ELF-1 (cell line): ENCODE results near the gene CABLES1.
"Not testable (repeated sequence)": the region's sequence is repeated elsewhere in the genome, so short reads cannot be mapped to it uniquely, and the experiment has no call there.

ENCODE experiments used
- DNase-seq: peaks from one replicate; pipeline ENCODE4 v3.0.0-alpha.2; 2016; ENCODE audit warnings: low read depth, low spot score

CABLES1 gene

DNA sequence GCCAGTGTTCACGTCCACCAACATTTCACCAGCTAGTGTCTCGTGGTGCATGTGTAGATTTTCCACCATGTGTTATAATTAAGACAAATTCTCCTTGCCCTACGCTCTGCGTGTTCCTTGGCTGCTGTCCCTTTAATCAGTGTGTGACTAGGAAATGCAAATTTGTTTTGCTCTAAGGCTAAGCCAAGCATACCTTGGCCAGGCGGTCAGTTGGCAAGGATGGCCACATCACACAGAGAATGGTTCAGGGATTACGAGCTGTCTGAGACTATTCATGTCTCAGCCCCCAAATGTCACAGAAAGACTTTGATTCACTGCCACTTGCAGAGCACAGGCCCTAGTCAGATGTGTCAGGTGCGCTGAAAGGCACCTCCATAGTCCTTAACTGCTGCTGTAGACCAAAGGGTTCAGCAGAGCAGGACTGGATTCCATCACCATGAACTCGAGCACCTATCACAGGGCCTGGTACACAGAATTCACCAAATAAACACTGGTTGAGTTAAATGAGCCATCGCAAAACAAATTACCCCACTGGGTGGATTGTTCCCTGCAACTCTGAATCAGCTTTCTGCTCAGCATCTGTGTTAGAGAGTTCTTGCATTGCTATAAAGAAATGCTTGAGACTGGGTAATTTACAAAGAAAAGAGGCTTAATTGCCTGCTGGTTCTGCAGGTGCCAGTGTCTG, 128.4 kb downstream of the CABLES1 start:
- no peak for DNase-seq

DNA sequence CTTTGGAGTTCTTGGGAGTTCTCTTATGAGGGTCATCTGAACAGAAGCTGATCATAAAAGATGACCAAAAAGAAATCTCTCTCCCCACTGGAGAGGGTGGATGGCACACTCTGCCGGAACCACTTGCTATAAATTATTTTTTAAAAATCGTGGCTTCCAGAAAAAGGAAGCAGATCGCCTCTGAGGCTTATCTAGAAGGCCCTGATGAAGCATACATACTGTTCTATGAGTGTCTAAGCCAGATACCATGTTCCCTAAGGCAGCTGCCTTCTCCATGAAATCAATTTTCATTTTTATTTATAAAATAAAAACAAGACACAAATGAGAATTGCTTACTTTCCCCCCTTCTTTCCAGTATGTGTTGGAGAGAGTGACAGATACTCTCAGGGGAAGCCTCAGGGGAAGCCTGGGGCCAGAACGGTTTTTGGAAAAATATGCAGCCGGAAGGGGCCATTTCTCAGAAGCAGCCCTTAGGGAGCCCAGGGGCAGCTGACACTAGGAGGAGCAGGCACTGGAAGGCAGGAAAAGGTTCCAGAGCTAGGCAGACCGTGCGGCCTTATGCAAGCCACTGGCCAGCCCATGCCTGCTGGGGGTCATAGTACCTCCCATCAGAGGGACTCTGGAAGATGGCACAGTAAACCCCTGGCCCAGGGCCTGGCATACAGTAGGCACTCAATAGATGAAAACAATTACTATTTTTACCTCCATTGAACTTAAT, 130.6 kb downstream of the CABLES1 start:
- DNase-seq = peak; percentile 54

DNA sequence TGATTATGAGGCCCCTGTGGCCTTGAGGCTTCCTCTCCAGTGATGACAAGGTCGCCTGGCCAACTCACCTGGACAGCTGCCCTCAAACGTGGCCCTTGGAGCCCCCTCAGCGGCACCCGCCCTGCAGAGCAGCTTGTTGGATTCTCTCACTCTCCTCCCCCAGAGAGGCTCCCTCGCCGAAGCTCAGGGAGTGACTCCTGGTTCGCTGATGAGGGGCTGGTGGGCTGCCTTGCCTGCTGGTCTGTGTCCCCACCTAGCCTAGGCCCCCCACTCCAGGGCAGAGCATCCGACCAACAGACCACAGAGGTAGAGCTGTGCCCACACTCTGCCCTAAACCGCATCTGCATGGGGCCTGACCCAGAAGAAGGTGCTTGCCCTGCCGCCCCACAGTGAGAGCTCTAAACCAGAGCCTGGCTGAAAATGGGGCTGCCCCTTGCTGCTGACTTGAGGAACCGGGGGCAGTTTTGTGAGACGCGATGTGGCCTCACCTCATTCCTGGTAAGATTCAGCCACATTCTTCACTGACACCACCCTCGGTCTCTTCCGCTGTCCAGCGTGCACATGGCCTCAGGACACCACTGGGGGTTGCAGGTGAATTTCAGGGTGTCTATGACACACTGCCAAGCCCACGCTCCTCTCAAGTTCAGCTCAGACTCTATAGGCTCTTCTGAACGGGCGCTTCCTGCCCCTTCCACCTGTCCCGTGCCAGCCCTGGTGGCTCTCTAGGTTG, 131.6 kb downstream of the CABLES1 start:
- DNase-seq = no peak

DNA sequence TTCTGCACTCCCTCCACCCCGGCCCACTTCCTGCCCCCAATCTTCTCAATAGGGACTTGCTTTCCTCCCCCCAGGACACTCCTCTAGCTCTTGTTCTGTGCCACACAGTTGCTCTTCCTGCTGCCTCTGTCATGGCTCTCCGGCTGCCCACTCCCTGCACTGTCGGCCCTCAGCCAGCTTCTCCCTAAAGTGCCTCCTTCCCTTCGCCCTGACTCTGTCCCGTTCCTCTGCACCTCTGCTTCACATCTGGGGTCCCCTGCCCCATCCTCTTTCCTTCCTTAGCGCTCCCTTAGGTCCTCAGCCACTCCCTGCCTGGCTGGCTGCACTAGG, 132.1 kb downstream of the CABLES1 start:
- DNase-seq = no peak

DNA sequence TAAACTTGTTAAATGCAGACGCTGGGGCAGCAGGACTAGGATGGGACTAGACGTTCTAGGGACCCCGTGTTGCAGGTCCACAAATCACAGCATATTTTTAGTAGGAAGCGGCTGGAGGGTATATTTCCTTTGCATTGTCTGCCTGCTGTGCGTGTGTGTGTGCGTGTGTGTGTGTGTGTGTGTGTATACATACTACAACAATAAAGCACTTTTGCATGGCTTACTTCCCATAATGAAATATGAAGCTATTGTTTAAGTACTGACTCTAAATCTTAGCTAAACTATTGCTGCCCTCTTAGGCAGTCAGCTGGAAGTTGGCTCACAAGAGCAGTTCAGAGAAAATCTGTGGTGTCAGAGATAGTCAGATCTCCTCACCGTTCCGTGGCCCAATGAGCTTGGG, 133.4 kb downstream of the CABLES1 start:
- DNase-seq = no peak

DNA sequence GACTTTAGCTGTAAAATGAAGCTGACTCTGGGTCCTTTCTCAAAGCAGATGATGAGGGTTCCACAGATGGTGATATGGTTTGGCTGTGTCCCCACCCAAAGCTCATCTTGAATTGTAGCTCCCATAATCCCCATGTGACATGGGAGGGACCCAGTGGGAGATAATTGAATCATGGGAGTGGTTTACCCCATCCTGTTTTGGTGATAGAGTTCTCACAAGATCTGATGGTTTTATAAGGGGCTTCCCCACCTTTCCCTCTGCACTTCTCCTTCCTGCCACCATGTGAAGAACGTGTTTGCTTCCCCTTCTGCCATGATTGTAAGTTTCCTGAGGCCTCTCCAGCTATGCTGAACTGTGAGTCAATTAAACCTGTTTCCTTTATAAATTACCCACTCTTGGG, 133.8 kb downstream of the CABLES1 start:
- DNase-seq = not testable (repeated sequence)

DNA sequence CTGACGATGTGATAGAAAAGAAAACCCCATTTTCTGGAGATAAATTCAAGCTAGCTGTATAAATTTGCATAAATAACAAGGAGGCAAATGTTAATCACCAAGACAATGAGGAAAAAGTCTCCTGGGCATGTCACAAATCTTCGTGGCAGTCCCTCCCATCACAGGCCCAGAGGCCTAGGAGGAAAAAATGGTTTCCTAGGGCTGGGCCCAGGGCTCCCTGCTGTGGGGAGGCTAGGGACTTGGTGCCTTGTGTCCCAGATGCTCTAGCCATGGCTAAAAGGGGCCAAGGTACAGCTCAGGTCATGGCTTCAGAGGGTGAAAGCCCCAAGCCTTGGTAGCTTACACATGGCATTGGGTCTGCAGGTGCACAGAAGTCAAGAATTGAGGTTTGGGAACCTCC, 134.6 kb downstream of the CABLES1 start:
- DNase-seq = no peak

DNA sequence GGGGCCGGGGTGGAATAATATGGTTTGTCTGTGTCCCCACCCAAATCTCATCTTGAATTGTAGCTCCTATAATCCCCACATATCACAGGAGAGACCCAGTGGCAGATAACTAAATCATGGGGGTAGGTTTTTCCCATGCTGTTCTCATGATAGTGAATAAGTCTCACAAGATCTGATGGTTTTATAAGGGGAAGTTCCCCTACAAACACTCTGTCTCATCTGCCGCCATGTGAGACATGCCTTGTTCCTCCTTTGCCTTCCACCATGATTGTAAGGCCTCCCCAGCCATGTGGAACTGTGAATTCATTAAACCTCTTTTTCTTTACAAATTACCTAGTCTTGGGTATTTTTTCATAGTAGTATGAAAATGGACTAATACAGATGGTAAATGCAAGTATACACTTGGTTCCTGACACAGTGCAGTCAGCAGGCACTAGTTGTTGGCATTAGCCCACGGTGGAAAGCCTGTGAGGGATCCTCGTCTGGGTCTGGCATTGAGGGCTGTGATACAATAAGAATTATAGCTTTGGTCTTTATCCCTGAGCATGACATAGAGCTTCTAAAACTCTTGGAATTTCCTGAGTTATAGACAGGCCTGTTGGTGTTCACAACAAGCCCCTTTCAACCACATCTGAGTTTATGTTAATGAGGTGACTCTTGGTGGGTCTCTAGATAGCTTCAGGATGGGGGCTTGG, 135.8 kb downstream of the CABLES1 start:
- no peak for DNase-seq

DNA sequence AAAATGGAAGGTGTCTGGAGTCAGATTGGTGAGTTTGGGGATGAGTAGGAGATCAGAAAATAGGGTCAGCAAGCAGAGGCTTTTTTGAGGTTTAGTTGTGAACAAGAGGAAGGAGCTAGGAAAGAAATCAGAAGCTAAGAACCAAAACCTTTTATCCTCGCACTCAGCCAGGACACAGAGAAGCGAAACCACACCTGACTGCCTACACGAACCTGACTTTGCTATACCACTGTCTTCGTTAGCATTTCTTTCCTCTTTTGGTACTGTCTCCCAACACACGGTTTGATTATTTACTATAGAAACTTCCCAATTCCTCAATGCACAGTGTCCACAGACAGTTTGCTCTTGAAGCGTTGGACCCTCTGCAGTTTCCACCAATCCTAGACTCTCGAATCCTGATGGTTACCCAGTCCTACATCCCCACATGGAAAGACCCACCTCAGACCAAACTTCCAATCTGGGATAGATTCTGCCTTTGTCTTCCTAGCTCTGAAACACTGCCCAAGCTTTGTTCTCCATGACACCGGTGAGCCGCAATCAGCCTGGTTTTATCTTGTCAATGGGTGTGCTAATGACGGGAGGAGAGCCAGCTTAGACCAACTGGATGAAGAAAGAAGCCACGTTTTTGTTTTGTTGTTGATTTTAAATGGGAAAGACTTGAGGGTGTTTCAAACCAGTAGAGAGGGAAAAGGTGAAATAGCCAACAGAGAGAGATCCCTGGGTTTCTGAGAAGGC, 137.4 kb downstream of the CABLES1 start:
- DNase-seq = no peak

DNA sequence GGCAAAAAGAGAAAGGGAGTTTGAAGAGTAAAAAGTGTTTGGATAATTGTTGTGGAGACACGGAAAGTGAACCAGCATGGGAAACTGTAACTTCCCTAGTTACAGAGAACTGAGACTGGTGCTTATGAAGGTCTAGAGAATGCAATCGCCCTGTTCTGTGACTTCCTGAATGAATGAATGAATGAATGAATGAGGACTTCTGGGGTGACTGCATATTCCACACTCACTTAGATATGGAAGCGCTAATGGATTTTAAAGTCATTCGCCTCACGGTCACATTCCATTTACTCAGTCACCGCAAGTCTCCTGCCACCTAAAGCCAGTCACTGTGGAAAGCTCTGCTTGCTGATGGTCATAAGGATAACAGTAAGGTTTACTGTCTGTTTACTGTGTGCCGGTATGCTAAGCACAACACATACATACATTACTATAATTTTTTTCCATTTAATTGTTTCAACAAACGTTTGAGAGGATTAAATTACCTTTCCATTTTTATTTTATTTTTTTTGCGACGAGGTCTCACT, 138.2 kb downstream of the CABLES1 start:
- DNase-seq = no peak

DNA sequence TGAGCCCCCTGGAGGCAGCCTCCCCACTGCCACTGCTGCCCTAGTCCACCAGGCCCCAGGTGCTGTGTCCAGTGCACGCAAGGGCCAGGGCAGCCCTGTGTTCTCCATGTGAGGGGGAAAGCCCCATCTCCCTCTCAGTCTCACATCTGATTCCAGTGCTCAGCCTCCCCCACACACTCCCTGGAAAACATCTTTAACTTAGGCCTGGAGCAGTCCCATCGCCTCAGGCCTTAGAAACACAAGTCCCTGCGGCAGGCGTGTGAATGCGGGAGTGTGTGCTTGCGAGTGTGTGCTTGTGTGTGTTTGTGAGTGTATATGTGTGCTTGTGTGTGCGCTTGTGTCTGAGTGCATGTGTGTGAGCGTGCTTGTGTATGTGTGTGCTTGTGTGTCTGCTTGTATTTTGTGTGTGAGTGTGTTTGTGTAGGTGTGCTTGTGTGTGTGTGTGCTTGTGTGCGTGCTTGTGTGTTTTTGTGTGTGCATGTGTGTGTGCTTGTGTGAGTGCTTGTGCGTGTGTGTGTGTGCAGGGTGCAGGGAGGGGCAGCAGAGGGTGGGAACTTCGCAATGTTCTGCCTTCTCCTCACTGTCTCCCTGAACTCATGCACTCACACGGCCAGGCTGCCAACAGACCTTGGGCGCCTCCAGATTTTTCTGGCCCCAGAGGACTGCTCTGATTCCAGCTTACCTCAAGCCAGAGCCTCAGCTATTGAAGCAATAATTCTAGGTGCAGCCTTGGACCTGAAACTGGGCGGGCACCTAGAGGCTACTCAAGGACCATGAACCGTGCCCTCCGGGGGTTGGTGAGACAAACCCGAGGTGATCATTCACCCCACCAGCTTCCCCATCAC, 139.6 kb downstream of the CABLES1 start:
- DNase-seq = no peak

DNA sequence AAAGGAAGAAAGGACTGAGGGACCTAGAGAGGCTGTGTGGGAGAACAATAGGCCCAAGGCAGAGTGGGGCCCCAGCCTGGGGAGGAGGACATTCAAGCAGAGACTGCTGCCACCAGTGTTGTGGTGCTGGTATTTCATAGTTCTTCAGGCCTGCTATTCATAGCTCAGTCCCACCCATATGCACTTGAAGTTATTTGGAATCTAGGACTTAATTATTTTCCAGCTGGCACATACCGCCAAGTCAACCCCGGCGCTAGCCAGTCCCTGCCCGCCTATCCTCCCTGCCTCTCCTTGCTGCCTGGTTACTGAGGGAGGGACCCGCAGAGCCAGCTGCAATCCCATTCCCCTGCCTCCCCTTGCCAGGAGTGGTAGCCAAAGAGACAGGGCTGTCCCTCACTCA, 141.2 kb downstream of the CABLES1 start:
- no peak for DNase-seq

DNA sequence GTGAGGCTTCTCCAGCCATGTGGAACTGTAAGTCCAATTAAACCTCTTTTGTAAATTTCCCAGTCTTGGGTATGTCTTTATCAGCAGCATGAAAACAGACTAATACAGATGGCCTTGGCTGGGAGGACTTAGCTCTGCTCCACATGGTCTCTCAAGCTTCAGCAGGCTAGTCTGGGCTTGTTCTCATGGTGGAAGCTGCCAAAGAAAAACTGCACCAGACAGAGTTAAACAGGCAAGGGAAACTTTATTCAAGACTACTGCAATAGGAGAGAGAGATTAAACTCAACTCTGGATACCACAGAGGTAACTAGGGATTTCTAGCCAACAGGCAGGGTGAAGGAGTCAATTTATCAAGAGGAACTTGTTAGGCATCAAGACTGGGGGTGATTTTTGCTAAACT, 142.1 kb downstream of the CABLES1 start:
- no peak for DNase-seq

DNA sequence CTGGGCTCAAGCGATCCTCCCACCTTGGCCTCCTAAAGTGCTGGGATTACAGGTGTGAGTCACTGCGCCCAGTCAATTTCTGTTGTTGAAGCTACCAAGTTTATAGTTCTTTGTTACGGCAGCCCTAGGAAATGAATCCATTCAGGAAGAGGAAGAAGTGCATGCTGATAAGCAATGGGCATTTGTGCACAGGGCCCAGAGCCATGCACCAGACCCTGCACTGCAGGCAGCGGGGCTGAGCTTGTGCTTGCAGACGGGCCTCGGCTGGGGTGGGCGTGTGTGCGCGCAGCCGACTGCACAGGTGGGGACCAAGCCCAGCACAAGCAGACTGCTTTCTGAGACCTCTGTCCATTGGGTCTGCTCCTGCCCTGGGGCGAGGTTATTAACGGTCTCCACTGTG, 144.6 kb downstream of the CABLES1 start:
- peak; percentile 34 for DNase-seq

DNA sequence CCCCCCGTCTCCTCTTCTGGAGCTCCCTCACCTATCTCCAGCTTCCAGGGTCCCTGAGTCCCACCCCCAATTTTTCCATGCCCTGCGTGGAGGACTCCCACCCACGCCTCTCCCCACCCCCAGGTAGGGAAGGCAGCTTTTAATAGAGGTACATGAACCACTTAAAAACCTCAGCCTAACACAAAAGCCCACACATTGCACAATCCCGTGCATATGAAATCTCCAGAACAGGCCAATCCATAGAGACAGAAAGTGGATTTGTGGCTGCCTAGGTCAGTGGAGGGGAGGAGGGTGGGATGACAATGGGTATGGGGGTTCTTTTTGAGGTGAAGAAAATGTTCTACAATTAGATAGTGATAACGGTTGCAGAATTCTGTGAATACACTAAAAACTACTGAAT, 145.6 kb downstream of the CABLES1 start:
- DNase-seq = no peak

DNA sequence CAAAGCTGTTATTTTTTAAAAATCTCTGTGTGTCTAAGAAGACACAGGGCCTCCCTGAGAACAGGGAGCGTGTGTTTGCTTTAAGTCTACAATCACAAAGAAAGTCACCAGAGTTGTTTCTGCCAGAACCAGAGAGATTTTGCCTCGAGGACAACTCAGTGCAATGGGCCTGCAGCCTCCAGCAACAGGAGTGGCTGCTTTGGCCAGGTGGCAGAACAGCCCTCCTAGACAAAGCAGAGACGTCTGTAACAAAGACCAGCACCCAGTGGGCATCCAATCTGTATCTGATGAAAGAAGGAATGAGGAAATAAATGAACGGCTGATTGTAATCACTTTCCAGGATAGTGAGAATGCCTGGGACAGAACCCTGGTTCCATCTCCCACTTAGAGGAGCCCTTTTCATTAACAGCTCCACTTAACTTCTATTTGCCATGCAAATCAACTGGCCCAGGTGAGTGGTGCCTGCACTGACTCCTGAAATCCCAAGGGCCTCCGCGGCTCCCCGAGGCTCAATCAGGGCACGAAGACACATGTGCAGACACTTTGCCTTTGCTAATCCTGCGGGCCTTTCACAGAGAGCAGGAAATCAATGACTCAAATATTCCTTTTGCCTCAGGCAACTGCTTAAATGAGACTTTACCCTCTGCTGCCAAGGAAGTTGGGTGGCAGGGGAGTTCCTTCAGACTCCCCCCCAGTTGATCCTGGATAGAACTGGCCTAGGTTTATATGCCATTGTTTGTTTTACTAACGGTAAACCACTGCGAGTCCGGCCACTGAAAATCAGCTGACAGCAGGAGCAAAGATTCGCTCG, 146.5 kb downstream of the CABLES1 start:
- peak; percentile 81 for DNase-seq

DNA sequence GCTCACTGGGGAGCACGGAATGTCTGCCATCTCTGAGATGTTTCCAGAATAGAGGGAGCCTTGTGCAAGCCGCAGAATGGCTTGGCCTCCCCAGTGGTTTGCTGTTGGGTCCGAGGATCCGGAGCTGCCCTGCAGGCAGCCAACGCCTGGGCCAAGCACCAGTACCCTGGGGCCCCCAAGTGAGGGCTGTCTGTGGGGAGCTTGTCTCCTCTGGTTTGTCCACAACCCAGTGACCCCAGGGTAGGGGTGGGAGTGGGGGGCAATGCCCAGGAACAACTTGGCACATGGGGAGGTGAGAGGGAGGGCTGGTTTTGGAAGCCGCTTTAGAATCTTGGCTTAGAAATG, 147.1 kb downstream of the CABLES1 start:
- DNase-seq = peak; percentile 33

DNA sequence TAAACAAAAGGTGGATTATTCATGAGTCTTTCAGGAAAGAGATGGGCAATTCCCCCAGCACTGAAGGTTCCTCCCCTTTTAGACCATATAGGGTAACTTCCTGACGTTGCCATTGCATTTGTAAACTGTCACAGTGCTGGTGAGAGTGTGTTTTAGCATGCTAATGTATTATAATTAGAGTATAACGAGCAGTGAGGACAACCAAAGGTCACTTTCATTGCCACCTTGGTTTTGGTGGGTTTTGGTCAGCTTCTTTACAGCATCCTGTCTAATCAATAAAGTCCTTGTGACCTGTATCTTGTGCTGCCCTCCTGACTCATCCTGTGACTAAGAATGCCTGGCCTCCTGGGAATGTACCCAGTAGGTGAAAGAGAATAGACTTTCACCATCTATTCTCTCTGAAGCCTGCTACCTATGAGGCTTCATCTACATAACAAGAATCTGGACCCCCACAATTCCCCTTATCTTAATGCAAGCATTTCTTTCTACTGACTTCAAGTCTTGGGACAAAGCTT, 148.7 kb downstream of the CABLES1 start:
- peak; percentile 67 for DNase-seq

DNA sequence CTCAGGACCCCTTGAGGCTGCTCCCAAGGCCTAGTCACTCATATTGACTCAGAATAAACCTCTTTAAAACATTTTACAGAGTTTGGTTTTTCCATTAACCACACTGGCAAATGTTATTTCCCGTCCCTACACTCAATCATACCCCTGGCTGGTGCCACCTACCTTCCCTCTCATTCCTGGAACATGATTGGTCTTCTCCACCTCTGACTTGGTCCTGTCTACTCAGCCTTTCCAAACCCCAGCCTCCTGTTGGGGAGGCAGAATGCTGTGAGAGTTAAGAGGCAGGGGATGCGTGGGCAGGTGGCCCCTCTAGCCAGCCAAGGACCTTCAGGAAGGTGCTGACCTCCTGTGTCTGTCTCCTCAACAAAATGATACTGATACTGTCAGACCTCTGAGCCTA, 149.3 kb downstream of the CABLES1 start:
- no peak for DNase-seq
